GM18870 (cell line): ENCODE data around the gene ATRAID.

Source experiments
- ATAC-seq: cut with Tn5 transposase; IDR thresholded peaks from one replicate; pipeline ENCODE4 v1.9.1; 2021; ENCODE audit warnings: moderate library complexity; ENCODE audit not compliant: unreplicated experiment

The ATRAID gene

GRCh38 chr2:27217173-27218121, 5.6 kb downstream of the ATRAID start, which contains the start of gene CAD:
Gene CAD (plus strand): TSS chr2:27217369. CDS start chr2:27217552, 183 bp downstream.
- ATAC-seq: no peak

GRCh38 chr2:27218614-27219013, 6.8 kb downstream of the ATRAID start:
- ATAC-seq: no peak

- no peak for ATAC-seq
These were observed 7.2 kb downstream of the ATRAID start for GRCh38 chr2:27219091-27219490.

GRCh38 chr2:27220091-27220490, 8.2 kb downstream of the ATRAID start:
- no peak for ATAC-seq

GRCh38 chr2:27221166-27221565, 9.3 kb downstream of the ATRAID start:
- ATAC-seq: no peak

GRCh38 chr2:27222407-27222806, 10.6 kb downstream of the ATRAID start:
- ATAC-seq: no peak

GRCh38 chr2:27223416-27223815, 11.6 kb downstream of the ATRAID start:
- no peak for ATAC-seq

GRCh38 chr2:27225526-27225925, 13.7 kb downstream of the ATRAID start:
- ATAC-seq: no peak

GRCh38 chr2:27227501-27227900, 15.7 kb downstream of the ATRAID start:
- ATAC-seq: no peak

GRCh38 chr2:27231921-27232320, 20.1 kb downstream of the ATRAID start:
- no peak for ATAC-seq

GRCh38 chr2:27233341-27233740, 21.5 kb downstream of the ATRAID start:
- ATAC-seq: no peak

- ATAC-seq: no peak
These were observed 24.3 kb downstream of the ATRAID start for GRCh38 chr2:27236136-27236535.

GRCh38 chr2:27236626-27237025, 24.8 kb downstream of the ATRAID start:
- ATAC-seq: no peak

- ATAC-seq: no peak
These were observed 25.6 kb downstream of the ATRAID start for GRCh38 chr2:27237341-27237945.

GRCh38 chr2:27238976-27239375, 27.1 kb downstream of the ATRAID start:
- ATAC-seq: no peak

- no peak for ATAC-seq
These were observed 28.6 kb downstream of the ATRAID start for GRCh38 chr2:27240406-27240805.

- no peak for ATAC-seq
These were observed 30.1 kb downstream of the ATRAID start for GRCh38 chr2:27241761-27242613.

GRCh38 chr2:27242614-27242951, 30.7 kb downstream of the ATRAID start:
- no peak for ATAC-seq

GRCh38 chr2:27243391-27244130, 31.7 kb downstream of the ATRAID start:
- ATAC-seq: no peak

GRCh38 chr2:27245116-27245515, 33.3 kb downstream of the ATRAID start:
- no peak for ATAC-seq

- no peak for ATAC-seq
These were observed 33.8 kb downstream of the ATRAID start for GRCh38 chr2:27245626-27246025.
